Measurements from ENCODE around the gene SLC25A18.

DNA sequence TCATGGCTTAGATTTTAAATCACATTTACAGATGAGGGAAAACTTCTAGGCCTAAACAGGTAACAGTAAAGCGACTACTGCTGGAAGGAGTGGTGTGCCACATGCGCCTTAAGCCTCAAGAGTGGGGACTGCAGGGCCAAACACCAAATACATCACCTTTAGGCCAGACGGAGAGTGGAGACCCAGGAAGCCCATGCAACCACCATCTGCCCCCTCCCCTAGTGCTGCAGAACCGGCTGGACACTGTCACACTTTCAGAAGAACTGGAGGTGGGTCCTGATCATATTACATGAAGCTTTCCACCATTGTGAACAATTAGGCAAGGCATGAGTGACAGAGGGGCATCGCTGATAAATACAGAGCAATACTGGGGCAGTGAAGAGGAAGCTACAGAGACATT lies 28.9 kb downstream of the SLC25A18 start:
- no peak for TF ChIP-seq CTCF (IDR thresholded peaks at IDR 0.05)
- TF ChIP-seq POLR2A (IDR thresholded peaks at IDR 0.05): no peak
